Hepatocyte (in vitro differentiated cells): ENCODE data around the gene MEIS2. TPM values are rescaled to one million over a fixed set of nuclear protein-coding genes. Genes with fewer than 3 reads are reported as not detected.

Experiments used
- DNase-seq: peaks from one replicate; pipeline ENCODE4 v3.0.0-alpha.2; 2016; ENCODE audit warnings: low spot score
- H2AFZ ChIP-seq: fragments of 200-600 bp; sonication (generic); 2 replicates; pipeline ENCODE4 v1.6.0; 2016; ENCODE audit warnings: antibody characterized with exemption, mild to moderate bottlenecking
- H3K27ac ChIP-seq: fragments of 200-600 bp; sonication (generic); 2 replicates; pipeline ENCODE4 v1.5.1; 2016; ENCODE audit warnings: mild to moderate bottlenecking
- H3K27me3 ChIP-seq: fragments of 200-600 bp; sonication (generic); 2 replicates; pipeline ENCODE4 v1.6.1; 2016
- H3K36me3 ChIP-seq: fragments of 200-600 bp; sonication (generic); replicated peaks from 2 replicates; pipeline ENCODE4 v1.5.1; 2016; ENCODE audit warnings: low read depth; ENCODE audit not compliant: insufficient read depth
- H3K4me1 ChIP-seq: fragments of 200-600 bp; sonication (generic); 2 replicates; pipeline ENCODE4 v1.5.1; 2016; ENCODE audit warnings: mild to moderate bottlenecking, moderate library complexity; ENCODE audit not compliant: insufficient read depth
- H3K4me2 ChIP-seq: fragments of 200-600 bp; sonication (generic); 2 replicates; pipeline ENCODE4 v1.6.0; 2016
- H3K4me3 ChIP-seq: fragments of 200-600 bp; sonication (generic); 2 replicates; pipeline ENCODE4 v1.5.1; 2016; ENCODE audit warnings: mild to moderate bottlenecking
- H3K79me2 ChIP-seq: fragments of 200-600 bp; sonication (generic); 2 replicates; pipeline ENCODE4 v1.6.0; 2017; ENCODE audit warnings: mild to moderate bottlenecking
- H3K9me2 ChIP-seq: fragments of 200-600 bp; sonication (generic); replicated peaks from 2 replicates; pipeline ENCODE4 v1.6.0; 2017; ENCODE audit warnings: mild to moderate bottlenecking; ENCODE audit not compliant: insufficient read depth
- H3K9me3 ChIP-seq: fragments of 200-600 bp; sonication (generic); 2 replicates; pipeline ENCODE4 v1.5.1; 2016; ENCODE audit warnings: low read depth, mild to moderate bottlenecking
- H4K20me1 ChIP-seq: fragments of 200-600 bp; sonication (generic); 2 replicates; pipeline ENCODE4 v1.6.0; 2016; ENCODE audit warnings: mild to moderate bottlenecking; ENCODE audit not compliant: insufficient read depth, poor library complexity, severe bottlenecking
- EZH2 ChIP-seq: fragments of 200-600 bp; sonication (generic); IDR thresholded peaks from 2 replicates; pipeline ENCODE4 v1.6.1; 2016; ENCODE audit warnings: antibody characterized with exemption, mild to moderate bottlenecking, borderline replicate concordance
- EZH2phosphoT487 ChIP-seq: fragments of 200-600 bp; sonication (generic); IDR thresholded peaks from one replicate; pipeline ENCODE4 v1.6.1; 2018; ENCODE audit warnings: antibody characterized with exemption, mild to moderate bottlenecking, low read depth, moderate library complexity; ENCODE audit not compliant: unreplicated experiment, severe bottlenecking
- WGBS: methylation state at CpG from one replicate; pipeline ENCODE4 v1.1.6; 2016; ENCODE audit warnings: low lambda C conversion rate; ENCODE audit errors: missing lambda C conversion rate; 5-methylcytosine and 5-hydroxymethylcytosine counted together
- polyA plus RNA-seq: library from polyadenylated mRNA; unstranded; fragments of >200 nt; fragmentation: Nextera tagmentation; extraction: Ambion mirVana; gene quantifications from 2 replicates; pipeline ENCODE4 v1.2.1, GENCODE V29; 2016
- total RNA-seq: library from RNA; depleted of rRNA; stranded (reverse); fragments of >200 nt; gene quantifications from 2 replicates; pipeline ENCODE4 v1.2.3, GENCODE V29; 2014
- TF ChIP-seq, protein P1 (sequence below): fragments of 200-600 bp; sonication (generic); IDR thresholded peaks from 2 replicates; pipeline ENCODE4 v1.5.1; 2016; ENCODE audit warnings: antibody characterized with exemption, mild to moderate bottlenecking; ENCODE audit not compliant: poor library complexity

The MEIS2 gene
- total and polyA plus RNA-seq, 2 experiments from 2014 or later: 20.6 to 33.5 TPM

DNA sequence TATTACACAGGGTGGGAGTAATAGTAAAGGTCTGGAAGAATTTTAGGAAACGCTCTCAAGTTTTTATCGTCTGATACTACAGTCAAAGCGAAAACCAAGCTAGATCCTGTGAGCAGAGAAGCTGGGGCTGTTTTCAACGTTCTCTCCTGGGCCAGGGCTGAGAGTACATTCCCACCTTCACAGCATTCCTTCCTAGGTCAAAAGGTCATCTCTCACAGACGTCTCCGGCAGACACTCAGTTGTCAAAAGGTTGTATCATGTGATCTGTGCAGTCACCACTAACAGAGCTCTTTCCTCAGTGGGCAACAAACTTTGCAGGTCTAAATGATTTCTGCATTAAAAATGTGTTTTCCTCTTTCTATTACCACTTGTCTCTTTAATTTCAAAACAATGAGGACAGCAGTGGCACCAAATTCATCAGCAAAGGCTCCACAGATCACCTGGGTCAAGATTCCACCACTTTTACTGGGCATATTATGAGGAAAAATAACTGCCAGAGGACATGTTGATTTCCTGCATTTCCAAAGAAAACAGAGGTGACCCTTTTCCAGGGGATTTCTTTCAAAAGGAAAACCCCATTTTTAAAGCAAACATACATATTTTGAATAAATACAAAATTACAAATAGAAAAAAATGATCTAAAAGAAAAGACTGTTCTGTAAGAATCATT lies 41.9 kb downstream of the MEIS2 start:
- Histone ChIP-seq H3K36me3 (no peaks in the 10 kb centered on the region), H3K9me3 (no peaks in the 10 kb centered on the region), H3K4me1 (peaks cover 14% of the 10 kb centered on the region), H3K4me3 (no peak overlapping the region), H3K9me2 (no peaks in the 10 kb centered on the region), H3K79me2 (peaks cover 6% of the 10 kb centered on the region), H3K27me3 (no peaks in the 10 kb centered on the region), H3K4me2 (peak overlapping the region; percentile 24), H2AFZ (no peak overlapping the region), H3K27ac (peak overlapping the region; percentile 70), H4K20me1 (no peaks in the 10 kb centered on the region)
- TF ChIP-seq EZH2phosphoT487: no peak
- no peak for TF ChIP-seq EZH2
- TF ChIP-seq, protein P1, sequence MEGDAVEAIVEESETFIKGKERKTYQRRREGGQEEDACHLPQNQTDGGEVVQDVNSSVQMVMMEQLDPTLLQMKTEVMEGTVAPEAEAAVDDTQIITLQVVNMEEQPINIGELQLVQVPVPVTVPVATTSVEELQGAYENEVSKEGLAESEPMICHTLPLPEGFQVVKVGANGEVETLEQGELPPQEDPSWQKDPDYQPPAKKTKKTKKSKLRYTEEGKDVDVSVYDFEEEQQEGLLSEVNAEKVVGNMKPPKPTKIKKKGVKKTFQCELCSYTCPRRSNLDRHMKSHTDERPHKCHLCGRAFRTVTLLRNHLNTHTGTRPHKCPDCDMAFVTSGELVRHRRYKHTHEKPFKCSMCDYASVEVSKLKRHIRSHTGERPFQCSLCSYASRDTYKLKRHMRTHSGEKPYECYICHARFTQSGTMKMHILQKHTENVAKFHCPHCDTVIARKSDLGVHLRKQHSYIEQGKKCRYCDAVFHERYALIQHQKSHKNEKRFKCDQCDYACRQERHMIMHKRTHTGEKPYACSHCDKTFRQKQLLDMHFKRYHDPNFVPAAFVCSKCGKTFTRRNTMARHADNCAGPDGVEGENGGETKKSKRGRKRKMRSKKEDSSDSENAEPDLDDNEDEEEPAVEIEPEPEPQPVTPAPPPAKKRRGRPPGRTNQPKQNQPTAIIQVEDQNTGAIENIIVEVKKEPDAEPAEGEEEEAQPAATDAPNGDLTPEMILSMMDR: no peak
- WGBS: 28% methylated on average over 6 of the region's 6 CpGs
- DNase-seq: peak; percentile 49

DNA sequence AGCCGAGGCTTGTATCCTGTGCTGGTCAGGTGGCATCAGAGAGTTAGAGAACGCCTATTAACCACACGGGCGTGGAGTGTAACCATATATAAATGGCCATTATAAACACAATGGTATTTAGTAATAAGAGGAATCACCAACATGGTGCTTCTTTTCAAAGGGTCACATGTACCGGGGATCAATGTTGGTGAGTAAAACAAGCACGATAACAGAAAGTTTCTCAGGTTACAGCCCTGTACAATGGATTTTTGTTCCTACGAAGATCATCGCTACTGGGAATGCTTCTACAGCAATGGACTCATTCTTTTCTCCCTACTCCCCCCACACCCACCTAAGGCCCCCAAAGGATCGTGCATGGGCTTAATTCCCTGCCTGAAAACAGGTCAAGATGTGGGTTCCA lies 42.5 kb downstream of the MEIS2 start:
- 71% methylated on average over 9 of the region's 9 CpGs for WGBS

DNA sequence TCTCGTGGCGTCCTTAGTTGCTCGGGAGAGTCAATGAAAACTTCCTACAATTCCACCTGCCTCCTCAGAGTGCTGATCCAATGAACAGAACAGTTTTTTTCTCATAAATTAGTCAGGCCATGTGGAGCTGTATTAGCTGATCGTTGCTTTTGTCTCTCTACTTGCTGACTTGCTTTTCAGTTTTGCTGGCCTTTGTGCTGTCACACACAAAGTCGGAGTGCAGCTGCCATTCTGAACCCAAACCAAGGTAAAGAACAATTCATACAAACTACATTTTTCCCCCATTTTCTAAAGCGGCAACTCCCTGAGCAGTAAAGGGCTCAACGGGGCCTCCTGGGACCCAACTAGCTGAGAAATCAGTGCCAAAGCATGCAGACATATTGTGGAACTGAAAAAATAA lies 43.1 kb downstream of the MEIS2 start:
- Histone ChIP-seq H3K4me3 (no peak overlapping the region), H3K9me2 (no peaks in the 10 kb centered on the region), H3K79me2 (peaks cover 6% of the 10 kb centered on the region), H3K27me3 (no peaks in the 10 kb centered on the region), H3K4me2 (no peak overlapping the region), H3K36me3 (no peaks in the 10 kb centered on the region), H2AFZ (no peak overlapping the region), H3K27ac (no peak overlapping the region), H4K20me1 (no peaks in the 10 kb centered on the region), H3K9me3 (no peaks in the 10 kb centered on the region), H3K4me1 (peaks cover 14% of the 10 kb centered on the region)
- TF ChIP-seq, protein P1: no peak
- TF ChIP-seq EZH2 (no peak), EZH2phosphoT487 (no peak)
- 86% methylated on average over 7 of the region's 7 CpGs for whole genome bisulfite sequencing
- no peak for DNase-seq

More for the DNA sequence above, 42.5 kb downstream of the MEIS2 start:
- H4K20me1 ChIP-seq: no peaks in the 10 kb centered on the region
- H3K79me2 ChIP-seq: peaks cover 6% of the 10 kb centered on the region
- TF ChIP-seq EZH2 (no peak), EZH2phosphoT487 (no peak)
- TF ChIP-seq, protein P1: no peak
- peak overlapping the region; percentile 24 for H3K4me2 ChIP-seq
- peaks cover 14% of the 10 kb centered on the region for H3K4me1 ChIP-seq
- no peak overlapping the region for H2AFZ ChIP-seq
- no peaks in the 10 kb centered on the region for H3K36me3 ChIP-seq
- H3K4me3 ChIP-seq: no peak overlapping the region
- DNase-seq: no peak
- peak overlapping the region; percentile 70 for H3K27ac ChIP-seq
- no peaks in the 10 kb centered on the region for H3K9me2 ChIP-seq
- H3K27me3 ChIP-seq: no peaks in the 10 kb centered on the region
- H3K9me3 ChIP-seq: no peaks in the 10 kb centered on the region
